ENCODE results near the gene STK33. TPM values are rescaled to one million over a fixed set of nuclear protein-coding genes. Genes with fewer than 3 reads are reported as not detected.
A peak's percentile ranks its signal among the peaks of the same experiment; 100 is the strongest.

STK33 gene
- total RNA-seq, 2 donors from 2014 or later: 0.40 to 1.0 TPM

GRCh38 chr11:8614497-8614896 lies 20.5 kb upstream of the STK33 start:
- no peak overlapping the region for H3K4me3 Mint-ChIP-seq
- peaks cover 5% of the 10 kb centered on the region for H3K4me1 Mint-ChIP-seq
- peaks cover 31% of the 10 kb centered on the region for H3K36me3 Mint-ChIP-seq (ENCODE audit: low read depth)
- no peak for ATAC-seq (replicated peaks)
- no peak overlapping the region for H3K27ac Mint-ChIP-seq
- no peaks in the 10 kb centered on the region for H3K9me3 Mint-ChIP-seq
- no peaks in the 10 kb centered on the region for H3K27me3 Mint-ChIP-seq

GRCh38 chr11:8613036-8613435 lies 19.0 kb upstream of the STK33 start:
- Mint-ChIP-seq H3K27ac (peak overlapping the region; percentile 41), H3K4me1 (peaks cover 5% of the 10 kb centered on the region), H3K4me3 (no peak overlapping the region), H3K27me3 (no peaks in the 10 kb centered on the region), H3K9me3 (no peaks in the 10 kb centered on the region), H3K36me3 (ENCODE audit: low read depth) (peaks cover 23% of the 10 kb centered on the region)
- no peak for ATAC-seq (replicated peaks)

- Mint-ChIP-seq H3K4me3 (no peak overlapping the region), H3K27me3 (no peaks in the 10 kb centered on the region), H3K27ac (peak overlapping the region; percentile 7), H3K9me3 (no peaks in the 10 kb centered on the region), H3K36me3 (ENCODE audit: low read depth) (peaks cover 17% of the 10 kb centered on the region), H3K4me1 (peaks cover 5% of the 10 kb centered on the region)
- no peak for ATAC-seq (replicated peaks)
Measured at GRCh38 chr11:8612522-8612921, 18.5 kb upstream of the STK33 start.

GRCh38 chr11:8610532-8611116 lies 16.6 kb upstream of the STK33 start:
- peak; percentile 58 for ATAC-seq (replicated peaks)
- peaks cover 5% of the 10 kb centered on the region for H3K4me1 Mint-ChIP-seq
- H3K9me3 Mint-ChIP-seq: no peaks in the 10 kb centered on the region
- no peak overlapping the region for H3K4me3 Mint-ChIP-seq
- H3K27me3 Mint-ChIP-seq: no peaks in the 10 kb centered on the region
- peak overlapping the region; percentile 34 for H3K27ac Mint-ChIP-seq
- peaks cover 6% of the 10 kb centered on the region for H3K36me3 Mint-ChIP-seq (ENCODE audit: low read depth)

GRCh38 chr11:8608652-8609051 lies 14.6 kb upstream of the STK33 start:
- Mint-ChIP-seq H3K9me3 (no peaks in the 10 kb centered on the region), H3K4me3 (no peak overlapping the region), H3K4me1 (peaks cover 5% of the 10 kb centered on the region), H3K27ac (no peak overlapping the region), H3K27me3 (peaks cover 6% of the 10 kb centered on the region), H3K36me3 (ENCODE audit: low read depth) (peaks cover 4% of the 10 kb centered on the region)
- ATAC-seq (replicated peaks): no peak

GRCh38 chr11:8605971-8606563 lies 12.0 kb upstream of the STK33 start:
- H3K4me3 Mint-ChIP-seq: no peak overlapping the region
- H3K36me3 Mint-ChIP-seq (ENCODE audit: low read depth): no peaks in the 10 kb centered on the region
- H3K27me3 Mint-ChIP-seq: peaks cover 14% of the 10 kb centered on the region
- H3K27ac Mint-ChIP-seq: no peak overlapping the region
- ATAC-seq (replicated peaks): no peak
- peaks cover 5% of the 10 kb centered on the region for H3K4me1 Mint-ChIP-seq
- no peaks in the 10 kb centered on the region for H3K9me3 Mint-ChIP-seq

GRCh38 chr11:8604078-8604723 lies 10.2 kb upstream of the STK33 start:
- Mint-ChIP-seq H3K36me3 (ENCODE audit: low read depth) (no peaks in the 10 kb centered on the region), H3K4me3 (no peak overlapping the region), H3K27ac (no peak overlapping the region), H3K9me3 (no peaks in the 10 kb centered on the region), H3K4me1 (no peaks in the 10 kb centered on the region), H3K27me3 (peaks cover 14% of the 10 kb centered on the region)
- ATAC-seq (replicated peaks): peak; percentile 56

- H3K9me3 Mint-ChIP-seq: no peaks in the 10 kb centered on the region
- H3K27me3 Mint-ChIP-seq: peaks cover 18% of the 10 kb centered on the region
- ATAC-seq (replicated peaks): no peak
- H3K36me3 Mint-ChIP-seq (ENCODE audit: low read depth): no peaks in the 10 kb centered on the region
- no peak overlapping the region for H3K27ac Mint-ChIP-seq
- H3K4me3 Mint-ChIP-seq: no peak overlapping the region
- no peaks in the 10 kb centered on the region for H3K4me1 Mint-ChIP-seq
Measured at GRCh38 chr11:8603696-8604077, 9.7 kb upstream of the STK33 start.

- no peaks in the 10 kb centered on the region for H3K4me1 Mint-ChIP-seq
- H3K4me3 Mint-ChIP-seq: no peak overlapping the region
- H3K27me3 Mint-ChIP-seq: peaks cover 21% of the 10 kb centered on the region
- ATAC-seq (replicated peaks): no peak
- no peaks in the 10 kb centered on the region for H3K9me3 Mint-ChIP-seq
- H3K27ac Mint-ChIP-seq: no peak overlapping the region
- H3K36me3 Mint-ChIP-seq (ENCODE audit: low read depth): no peaks in the 10 kb centered on the region
Measured at GRCh38 chr11:8601376-8602133, 7.5 kb upstream of the STK33 start.

- no peak for ATAC-seq (replicated peaks)
- H3K9me3 Mint-ChIP-seq: no peaks in the 10 kb centered on the region
- H3K36me3 Mint-ChIP-seq (ENCODE audit: low read depth): no peaks in the 10 kb centered on the region
- no peak overlapping the region for H3K27ac Mint-ChIP-seq
- H3K4me1 Mint-ChIP-seq: no peaks in the 10 kb centered on the region
- H3K27me3 Mint-ChIP-seq: peaks cover 29% of the 10 kb centered on the region
- no peak overlapping the region for H3K4me3 Mint-ChIP-seq
Measured at GRCh38 chr11:8598506-8598905, 4.5 kb upstream of the STK33 start.

GRCh38 chr11:8597182-8597581 lies 3.2 kb upstream of the STK33 start:
- no peaks in the 10 kb centered on the region for H3K4me1 Mint-ChIP-seq
- no peak overlapping the region for H3K27ac Mint-ChIP-seq
- no peaks in the 10 kb centered on the region for H3K36me3 Mint-ChIP-seq (ENCODE audit: low read depth)
- ATAC-seq (replicated peaks): no peak
- peaks cover 37% of the 10 kb centered on the region for H3K27me3 Mint-ChIP-seq
- H3K9me3 Mint-ChIP-seq: no peaks in the 10 kb centered on the region
- H3K4me3 Mint-ChIP-seq: no peak overlapping the region

GRCh38 chr11:8596504-8597046 lies 2.5 kb upstream of the STK33 start:
- H3K27me3 Mint-ChIP-seq: peaks cover 41% of the 10 kb centered on the region

GRCh38 chr11:8593455-8593854 lies 573 bp downstream of the STK33 start:
- H3K27me3 Mint-ChIP-seq: peaks cover 43% of the 10 kb centered on the region
- H3K4me3 Mint-ChIP-seq: peak overlapping the region; percentile 50
- no peak for ATAC-seq (replicated peaks)

More at GRCh38 chr11:8596504-8597046, 2.5 kb upstream of the STK33 start:
- no peaks in the 10 kb centered on the region for H3K36me3 Mint-ChIP-seq (ENCODE audit: low read depth)
- no peak overlapping the region for H3K27ac Mint-ChIP-seq
- no peaks in the 10 kb centered on the region for H3K9me3 Mint-ChIP-seq
- ATAC-seq (replicated peaks): no peak
- H3K4me1 Mint-ChIP-seq: no peaks in the 10 kb centered on the region
- H3K4me3 Mint-ChIP-seq: no peak overlapping the region

GRCh38 chr11:8587915-8588314 lies 6.1 kb downstream of the STK33 start:
- H3K27me3 Mint-ChIP-seq: peaks cover 37% of the 10 kb centered on the region
- ATAC-seq (replicated peaks): no peak
- H3K4me1 Mint-ChIP-seq: no peaks in the 10 kb centered on the region
- H3K27ac Mint-ChIP-seq: no peak overlapping the region
- H3K4me3 Mint-ChIP-seq: no peak overlapping the region
- H3K9me3 Mint-ChIP-seq: no peaks in the 10 kb centered on the region
- H3K36me3 Mint-ChIP-seq (ENCODE audit: low read depth): no peaks in the 10 kb centered on the region

More at GRCh38 chr11:8593455-8593854, 573 bp downstream of the STK33 start:
- Mint-ChIP-seq H3K36me3 (ENCODE audit: low read depth) (no peaks in the 10 kb centered on the region), H3K9me3 (no peaks in the 10 kb centered on the region), H3K27ac (no peak overlapping the region), H3K4me1 (no peaks in the 10 kb centered on the region)

Data from activated T-helper 17 cell treated with anti-CD3 and anti-CD28 coated beads, Interleukin-2, amount 50 U/mL, for 72 hours (primary cell).